Peyer's patch (tissue), 4 donors: Measurements from ENCODE around the gene KRTAP1-4.

Experiments used
- CTCF ChIP-seq, 6 experiments: fragments of 450-650 bp in 4 of 6; fragments of 200-600 bp in 2 of 6; sonication (generic) in 1 of 6; IDR thresholded peaks; one replicate each; pipeline ENCODE4 v1.5.1; 2017 to 2019; ENCODE audit warnings: antibody characterized with exemption in 6 of 6, mild to moderate bottlenecking in 3 of 6, moderate library complexity in 1 of 6
- POLR2A ChIP-seq, 2 donors: fragments of 450-650 bp; IDR thresholded peaks; one replicate each; pipeline ENCODE4 v1.5.1; 2017; ENCODE audit warnings: antibody characterized with exemption in 2 of 2, mild to moderate bottlenecking in 2 of 2, moderate library complexity in 2 of 2

GRCh38 chr17:41060052-41060604 is 30.1 kb upstream of the KRTAP1-4 start, which contains the start of gene KRTAP2-3:
- TF ChIP-seq POLR2A (IDR thresholded peaks at IDR 0.05) (no peak), CTCF (IDR thresholded peaks at IDR 0.05) (no peak)
